ENCODE results near the gene ZNF467.

The ZNF467 gene

GRCh38 chr7:149724661-149725425, 48.5 kb downstream of the ZNF467 start:
- H3K36me3 ChIP-seq (ENCODE audit: insufficient read depth, low read length) = no peaks in the 10 kb centered on the region
- no peak overlapping the region for H3K9ac ChIP-seq (ENCODE audit: low read depth, low read length)
- TF ChIP-seq EZH2 (IDR thresholded peaks at IDR 0.05; ENCODE audit: borderline replicate concordance, low read depth, low read length, severe bottlenecking) (no peak), CTCF (IDR thresholded peaks at IDR 0.05; ENCODE audit: borderline replicate concordance, extremely low read depth, low read length, poor library complexity, severe bottlenecking) (no peak)

DNA sequence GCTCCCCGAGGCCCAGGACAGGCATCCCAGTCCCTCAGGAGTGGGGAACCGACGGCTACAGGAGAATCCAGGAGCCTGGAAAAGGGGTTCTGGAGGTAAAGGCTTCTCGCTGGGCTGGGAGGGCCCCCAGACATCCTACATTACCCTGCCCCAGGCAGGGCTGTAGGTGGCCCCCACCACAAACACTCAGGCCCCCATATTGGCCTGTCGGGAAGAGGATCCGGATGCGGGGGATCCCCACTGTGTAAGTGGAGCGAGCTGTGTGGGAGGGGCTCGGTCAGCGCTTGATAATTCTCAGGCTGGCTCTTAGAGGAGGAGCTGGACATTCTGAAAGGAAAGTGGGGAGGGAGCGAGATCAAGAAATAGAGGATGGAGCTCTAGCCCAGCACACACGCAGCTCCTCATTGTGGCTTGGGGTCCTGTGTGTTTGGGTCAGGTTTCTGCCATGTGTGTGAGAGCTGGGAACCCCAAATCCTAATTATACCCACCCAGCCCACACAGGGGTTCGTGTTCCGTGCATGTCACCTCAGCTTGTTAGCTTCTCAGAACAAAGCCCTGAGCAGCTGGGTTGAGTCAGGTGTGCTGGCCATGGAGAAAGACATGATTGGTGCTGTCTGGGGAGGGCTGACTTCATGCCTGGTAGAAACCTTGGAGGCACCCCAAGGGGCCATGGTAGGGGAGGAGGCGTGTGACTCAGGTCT, 49.4 kb downstream of the ZNF467 start:
- Histone ChIP-seq H3K9ac (ENCODE audit: low read depth, low read length) (no peak overlapping the region), H4K20me1 (ENCODE audit: insufficient read depth, low read length) (no peaks in the 10 kb centered on the region), H3K79me2 (ENCODE audit: insufficient read depth, low read length) (no peaks in the 10 kb centered on the region), H3K27me3 (ENCODE audit: insufficient read depth, low read length, poor library complexity) (no peaks in the 10 kb centered on the region), H3K4me2 (ENCODE audit: insufficient read depth, low read length) (no peak overlapping the region), H2AFZ (ENCODE audit: low read depth, low read length) (no peak overlapping the region), H3K9me3 (ENCODE audit: insufficient read depth, low read length, severe bottlenecking) (no peaks in the 10 kb centered on the region), H3K27ac (ENCODE audit: low read length) (no peak overlapping the region), H3K4me3 (ENCODE audit: low read depth in 1 of 2, low read length in 2 of 2) (no peak overlapping the region), H3K4me1 (ENCODE audit: insufficient read depth, low read length) (no peaks in the 10 kb centered on the region), H3K36me3 (ENCODE audit: insufficient read depth, low read length) (no peaks in the 10 kb centered on the region)
- ATAC-seq (ENCODE audit: insufficient read depth, low read depth) (no peak), DNase-seq (no peak)
- TF ChIP-seq CTCF (IDR thresholded peaks at IDR 0.05; ENCODE audit: borderline replicate concordance, extremely low read depth, low read length, poor library complexity, severe bottlenecking) (no peak), EZH2 (IDR thresholded peaks at IDR 0.05; ENCODE audit: borderline replicate concordance, low read depth, low read length, severe bottlenecking) (no peak)

More at GRCh38 chr7:149724661-149725425, 48.5 kb downstream of the ZNF467 start:
- no peak overlapping the region for H3K4me3 ChIP-seq (ENCODE audit: low read depth in 1 of 2, low read length in 2 of 2)
- no peak for ATAC-seq (ENCODE audit: insufficient read depth, low read depth)
- no peak overlapping the region for H2AFZ ChIP-seq (ENCODE audit: low read depth, low read length)
- DNase-seq = no peak
- no peaks in the 10 kb centered on the region for H3K9me3 ChIP-seq (ENCODE audit: insufficient read depth, low read length, severe bottlenecking)
- no peak overlapping the region for H3K4me2 ChIP-seq (ENCODE audit: insufficient read depth, low read length)
- no peaks in the 10 kb centered on the region for H3K4me1 ChIP-seq (ENCODE audit: insufficient read depth, low read length)
- H3K27ac ChIP-seq (ENCODE audit: low read length) = no peak overlapping the region
- H4K20me1 ChIP-seq (ENCODE audit: insufficient read depth, low read length) = no peaks in the 10 kb centered on the region
- H3K27me3 ChIP-seq (ENCODE audit: insufficient read depth, low read length, poor library complexity) = no peaks in the 10 kb centered on the region
- no peaks in the 10 kb centered on the region for H3K79me2 ChIP-seq (ENCODE audit: insufficient read depth, low read length)

DNA sequence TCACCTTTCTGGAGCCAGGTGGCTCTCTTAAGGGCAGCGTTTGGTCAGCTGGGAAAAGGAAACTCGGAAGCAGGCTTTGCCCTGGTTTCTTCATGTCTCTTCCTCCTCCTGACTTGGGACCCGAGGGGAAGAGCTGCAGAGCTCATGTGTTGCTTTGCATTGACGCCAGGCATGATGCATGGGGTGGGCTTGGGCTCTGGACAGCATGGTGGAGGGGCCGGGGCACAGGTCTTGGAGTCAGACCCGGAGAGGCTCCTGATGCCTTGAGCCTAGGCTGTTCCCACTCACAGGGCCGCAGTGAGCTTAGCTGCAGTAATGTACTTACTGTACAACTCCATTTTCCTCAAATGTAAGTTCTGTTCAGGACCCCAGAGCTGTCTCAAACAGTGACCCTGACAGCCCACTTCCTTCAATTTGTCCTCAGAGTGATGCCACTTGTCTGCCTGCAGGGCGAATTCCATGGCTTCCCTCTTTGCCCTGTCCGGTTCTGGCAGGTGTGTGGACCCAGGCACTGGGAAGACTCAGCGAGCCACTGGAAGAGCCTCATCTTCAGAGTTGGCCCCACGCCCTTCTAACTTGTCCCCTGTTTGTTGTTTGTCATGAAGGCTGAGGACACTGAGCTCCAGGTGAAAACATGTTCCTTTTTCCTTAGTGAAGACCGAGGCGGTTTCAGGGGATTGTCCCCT, 50.2 kb downstream of the ZNF467 start:
- Histone ChIP-seq H3K27me3 (ENCODE audit: insufficient read depth, low read length, poor library complexity) (no peaks in the 10 kb centered on the region), H3K9me3 (ENCODE audit: insufficient read depth, low read length, severe bottlenecking) (no peaks in the 10 kb centered on the region), H3K27ac (ENCODE audit: low read length) (no peak overlapping the region)

More for the DNA sequence above, 50.2 kb downstream of the ZNF467 start:
- Histone ChIP-seq H3K9ac (ENCODE audit: low read depth, low read length) (no peak overlapping the region), H3K4me2 (ENCODE audit: insufficient read depth, low read length) (no peak overlapping the region), H3K4me1 (ENCODE audit: insufficient read depth, low read length) (no peaks in the 10 kb centered on the region), H3K4me3 (ENCODE audit: low read depth in 1 of 2, low read length in 2 of 2) (no peak overlapping the region), H3K79me2 (ENCODE audit: insufficient read depth, low read length) (no peaks in the 10 kb centered on the region), H2AFZ (ENCODE audit: low read depth, low read length) (no peak overlapping the region), H3K36me3 (ENCODE audit: insufficient read depth, low read length) (no peaks in the 10 kb centered on the region), H4K20me1 (ENCODE audit: insufficient read depth, low read length) (no peaks in the 10 kb centered on the region)
- no peak for TF ChIP-seq EZH2 (IDR thresholded peaks at IDR 0.05; ENCODE audit: borderline replicate concordance, low read depth, low read length, severe bottlenecking)
- TF ChIP-seq CTCF (IDR thresholded peaks at IDR 0.05; ENCODE audit: borderline replicate concordance, extremely low read depth, low read length, poor library complexity, severe bottlenecking) = no peak
- DNase-seq (no peak), ATAC-seq (ENCODE audit: insufficient read depth, low read depth) (no peak)
